ENCODE data around the gene WASF3.

WASF3 gene

GRCh38 chr13:26621731-26622401, 64.4 kb downstream of the WASF3 start:
- no peak for TF ChIP-seq EZH2phosphoT487 (IDR thresholded peaks at IDR 0.05; ENCODE audit: low read depth)
- TF ChIP-seq CTCF (IDR thresholded peaks at IDR 0.05; ENCODE audit: low read depth, low read length), result no peak
- H3K4me2 ChIP-seq (ENCODE audit: low read length), result no peak overlapping the region
- no peaks in the 10 kb centered on the region for H3K4me1 ChIP-seq (ENCODE audit: low read length)
- no peaks in the 10 kb centered on the region for H4K20me1 ChIP-seq (ENCODE audit: insufficient read depth, low read length)
- H2AFZ ChIP-seq (ENCODE audit: low read depth, low read length), result no peak overlapping the region
- no peaks in the 10 kb centered on the region for H3K36me3 ChIP-seq (replicated peaks; ENCODE audit: low read depth, low read length)
- peaks cover 6% of the 10 kb centered on the region; the same call in 1 of the 2 replicates for H3K9me3 ChIP-seq (ENCODE audit: insufficient read depth, low read length)
- no peak overlapping the region for H3K9ac ChIP-seq (ENCODE audit: low read length)
- H3K4me3 ChIP-seq (ENCODE audit: low read length), result no peak overlapping the region
- no peaks in the 10 kb centered on the region for H3K79me2 ChIP-seq (ENCODE audit: low read length)
- no peak overlapping the region for H3K27ac ChIP-seq (ENCODE audit: low read length)
- peaks cover 9% of the 10 kb centered on the region for H3K27me3 ChIP-seq (ENCODE audit: low read depth, low read length)

- no peak overlapping the region for H3K4me2 ChIP-seq (ENCODE audit: low read length)
- no peaks in the 10 kb centered on the region for H3K4me1 ChIP-seq (ENCODE audit: low read length)
- H3K27me3 ChIP-seq (ENCODE audit: low read depth, low read length), result peaks cover 4% of the 10 kb centered on the region; the same call in 1 of the 2 replicates
- no peak overlapping the region for H2AFZ ChIP-seq (ENCODE audit: low read depth, low read length)
- no peak overlapping the region for H3K4me3 ChIP-seq (ENCODE audit: low read length)
- H3K36me3 ChIP-seq (replicated peaks; ENCODE audit: low read depth, low read length), result no peaks in the 10 kb centered on the region
- no peaks in the 10 kb centered on the region for H3K79me2 ChIP-seq (ENCODE audit: low read length)
- H3K27ac ChIP-seq (ENCODE audit: low read length), result no peak overlapping the region
- no peaks in the 10 kb centered on the region for H4K20me1 ChIP-seq (ENCODE audit: insufficient read depth, low read length)
- TF ChIP-seq EZH2phosphoT487 (IDR thresholded peaks at IDR 0.05; ENCODE audit: low read depth) (no peak), CTCF (IDR thresholded peaks at IDR 0.05; ENCODE audit: low read depth, low read length) (no peak)
- no peak overlapping the region for H3K9ac ChIP-seq (ENCODE audit: low read length)
- peaks cover 6% of the 10 kb centered on the region; the same call in 1 of the 2 replicates for H3K9me3 ChIP-seq (ENCODE audit: insufficient read depth, low read length)
Observed at GRCh38 chr13:26623125-26623524, 65.6 kb downstream of the WASF3 start.

- H3K4me3 ChIP-seq (ENCODE audit: low read length), result no peak overlapping the region
- no peaks in the 10 kb centered on the region for H3K27me3 ChIP-seq (ENCODE audit: low read depth, low read length)
- no peak overlapping the region for H3K4me2 ChIP-seq (ENCODE audit: low read length)
- H3K4me1 ChIP-seq (ENCODE audit: low read length), result no peaks in the 10 kb centered on the region
- TF ChIP-seq EZH2phosphoT487 (IDR thresholded peaks at IDR 0.05; ENCODE audit: low read depth) (no peak), CTCF (IDR thresholded peaks at IDR 0.05; ENCODE audit: low read depth, low read length) (no peak)
- no peaks in the 10 kb centered on the region for H3K36me3 ChIP-seq (replicated peaks; ENCODE audit: low read depth, low read length)
- no peaks in the 10 kb centered on the region for H3K79me2 ChIP-seq (ENCODE audit: low read length)
- no peaks in the 10 kb centered on the region for H4K20me1 ChIP-seq (ENCODE audit: insufficient read depth, low read length)
- H3K9ac ChIP-seq (ENCODE audit: low read length), result no peak overlapping the region
- peaks cover 6% of the 10 kb centered on the region; the same call in 1 of the 2 replicates for H3K9me3 ChIP-seq (ENCODE audit: insufficient read depth, low read length)
- H2AFZ ChIP-seq (ENCODE audit: low read depth, low read length), result no peak overlapping the region
- no peak overlapping the region for H3K27ac ChIP-seq (ENCODE audit: low read length)
Observed at GRCh38 chr13:26624572-26624971, 67.1 kb downstream of the WASF3 start.

GRCh38 chr13:26626271-26626670, 68.8 kb downstream of the WASF3 start:
- Histone ChIP-seq H4K20me1 (ENCODE audit: insufficient read depth, low read length) (no peaks in the 10 kb centered on the region), H3K9me3 (ENCODE audit: insufficient read depth, low read length) (peaks cover 6% of the 10 kb centered on the region; the same call in 1 of the 2 replicates), H3K36me3 (replicated peaks; ENCODE audit: low read depth, low read length) (no peaks in the 10 kb centered on the region), H3K4me1 (ENCODE audit: low read length) (no peaks in the 10 kb centered on the region), H3K4me2 (ENCODE audit: low read length) (no peak overlapping the region), H3K4me3 (ENCODE audit: low read length) (no peak overlapping the region), H3K9ac (ENCODE audit: low read length) (no peak overlapping the region), H2AFZ (ENCODE audit: low read depth, low read length) (no peak overlapping the region), H3K27me3 (ENCODE audit: low read depth, low read length) (no peaks in the 10 kb centered on the region), H3K27ac (ENCODE audit: low read length) (no peak overlapping the region), H3K79me2 (ENCODE audit: low read length) (no peaks in the 10 kb centered on the region)
- no peak for TF ChIP-seq EZH2phosphoT487 (IDR thresholded peaks at IDR 0.05; ENCODE audit: low read depth)
- TF ChIP-seq CTCF (IDR thresholded peaks at IDR 0.05; ENCODE audit: low read depth, low read length), result no peak
